HG03439 (cell line): ENCODE measurements around the gene NEK11.
"Not testable (repeated sequence)": the region's sequence is repeated elsewhere in the genome, so short reads cannot be mapped to it uniquely, and the experiment has no call there.

Experiments
- ATAC-seq: cut with Tn5 transposase; IDR thresholded peaks from one replicate; pipeline ENCODE4 v1.9.1; 2021; ENCODE audit warnings: mild to moderate bottlenecking, moderate library complexity; ENCODE audit not compliant: unreplicated experiment

NEK11 gene

DNA sequence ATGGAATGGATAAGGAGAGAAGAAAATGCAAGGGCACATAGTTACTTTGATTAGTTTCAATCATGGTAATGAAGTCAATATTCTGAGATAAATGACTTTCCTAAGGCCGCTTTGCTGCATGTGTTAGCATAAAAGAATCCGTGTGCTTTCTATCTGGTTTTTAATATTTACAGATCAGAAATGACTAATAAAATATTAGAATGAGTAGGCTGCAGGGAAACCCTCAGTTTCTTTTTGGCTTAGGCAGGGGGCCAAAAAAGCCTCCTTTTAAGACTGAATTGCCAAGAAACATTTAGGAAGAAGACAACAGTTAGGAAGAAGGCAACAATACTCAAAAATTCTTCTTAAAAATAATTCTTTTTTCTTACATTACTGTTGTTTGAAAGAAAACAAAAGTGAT lies 11.6 kb downstream of the NEK11 start:
- no peak for ATAC-seq

- ATAC-seq = not testable (repeated sequence)
Measured at GRCh38 chr3:131042271-131042985, 15.8 kb downstream of the NEK11 start.

DNA sequence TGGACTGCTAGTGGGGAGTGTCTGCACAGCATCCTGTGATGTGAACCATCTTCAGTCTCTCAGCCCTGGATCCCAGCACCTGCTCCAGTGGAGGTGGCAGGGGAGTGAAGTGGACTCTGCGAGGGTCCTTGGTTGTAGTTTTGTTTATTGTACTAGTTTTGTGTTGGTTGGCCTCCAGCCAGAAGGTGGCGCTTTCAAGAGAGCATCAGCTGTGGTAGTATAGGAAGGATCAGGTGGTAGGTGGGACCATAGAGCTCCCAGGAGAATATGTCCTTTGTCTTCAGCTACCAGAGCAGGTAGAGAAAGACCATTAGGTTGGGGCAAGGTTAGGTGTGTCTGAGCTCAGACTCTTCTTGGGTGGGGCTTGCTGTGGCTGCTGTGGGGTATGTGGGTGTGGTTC lies 20.9 kb downstream of the NEK11 start:
- no peak for ATAC-seq

DNA sequence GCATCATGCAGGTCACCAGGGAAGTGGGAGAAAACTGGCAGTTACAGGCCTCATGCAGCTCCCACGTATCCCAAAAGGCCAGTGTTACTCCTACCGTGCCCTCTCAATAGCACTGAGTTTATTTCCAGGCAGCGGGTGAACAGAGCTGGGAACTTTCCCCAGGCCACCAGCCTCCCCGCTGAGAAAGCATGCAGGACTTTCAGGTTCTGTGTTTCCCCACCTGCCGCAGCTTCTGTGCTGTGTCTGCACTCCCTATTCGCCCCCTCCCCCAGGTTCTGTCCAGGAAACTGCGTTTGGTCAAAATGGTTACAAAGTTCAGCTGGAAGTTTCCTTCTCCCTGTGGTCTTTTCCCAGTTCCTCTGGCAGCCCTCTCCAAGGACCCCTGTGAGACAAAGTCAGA lies 21.4 kb downstream of the NEK11 start:
- no peak for ATAC-seq

GRCh38 chr3:131050001-131050400 lies 23.3 kb downstream of the NEK11 start:
- no peak for ATAC-seq

DNA sequence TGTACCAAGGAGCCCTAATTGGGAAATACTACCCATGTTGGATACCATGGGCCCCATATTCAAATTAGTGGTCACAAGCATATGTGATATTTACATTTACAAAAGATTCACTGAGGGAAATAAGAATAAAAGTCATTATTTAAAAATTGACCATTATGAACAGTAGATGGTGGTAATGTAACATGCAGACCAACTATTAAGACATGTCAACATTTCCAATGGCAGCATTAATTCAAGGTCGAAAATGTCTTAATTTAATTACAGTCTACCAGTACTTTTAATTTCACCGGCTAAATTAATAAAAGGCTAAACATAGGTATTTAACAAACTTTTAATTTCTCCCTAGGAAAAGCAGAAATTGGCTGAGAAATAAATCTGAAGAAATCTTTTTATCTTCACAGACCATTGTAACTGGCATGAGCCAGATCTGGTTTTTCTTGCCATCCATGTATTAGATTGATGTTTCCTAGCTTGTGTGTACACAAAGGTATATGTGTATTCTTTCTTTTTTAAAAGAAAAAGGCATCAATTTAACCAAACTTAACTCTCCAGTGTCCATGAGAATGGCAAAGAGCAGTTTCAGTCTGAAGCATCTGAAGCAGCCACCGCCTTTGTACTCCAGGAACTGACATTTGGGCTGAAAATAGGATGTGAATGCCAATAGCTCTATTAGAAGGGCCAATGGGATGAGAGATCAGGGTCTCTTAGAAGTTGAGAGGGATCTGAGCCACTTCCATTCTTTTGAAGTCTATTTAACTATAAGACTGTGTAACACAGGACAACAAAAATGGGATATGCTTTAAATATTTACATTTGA lies 26.6 kb downstream of the NEK11 start:
- no peak for ATAC-seq

- ATAC-seq = no peak
Measured at GRCh38 chr3:131067983-131068382, 41.3 kb downstream of the NEK11 start.

- no peak for ATAC-seq
Measured at GRCh38 chr3:131072099-131072559, 45.5 kb downstream of the NEK11 start.

- ATAC-seq = no peak
Measured at GRCh38 chr3:131072845-131073244, 46.2 kb downstream of the NEK11 start.

DNA sequence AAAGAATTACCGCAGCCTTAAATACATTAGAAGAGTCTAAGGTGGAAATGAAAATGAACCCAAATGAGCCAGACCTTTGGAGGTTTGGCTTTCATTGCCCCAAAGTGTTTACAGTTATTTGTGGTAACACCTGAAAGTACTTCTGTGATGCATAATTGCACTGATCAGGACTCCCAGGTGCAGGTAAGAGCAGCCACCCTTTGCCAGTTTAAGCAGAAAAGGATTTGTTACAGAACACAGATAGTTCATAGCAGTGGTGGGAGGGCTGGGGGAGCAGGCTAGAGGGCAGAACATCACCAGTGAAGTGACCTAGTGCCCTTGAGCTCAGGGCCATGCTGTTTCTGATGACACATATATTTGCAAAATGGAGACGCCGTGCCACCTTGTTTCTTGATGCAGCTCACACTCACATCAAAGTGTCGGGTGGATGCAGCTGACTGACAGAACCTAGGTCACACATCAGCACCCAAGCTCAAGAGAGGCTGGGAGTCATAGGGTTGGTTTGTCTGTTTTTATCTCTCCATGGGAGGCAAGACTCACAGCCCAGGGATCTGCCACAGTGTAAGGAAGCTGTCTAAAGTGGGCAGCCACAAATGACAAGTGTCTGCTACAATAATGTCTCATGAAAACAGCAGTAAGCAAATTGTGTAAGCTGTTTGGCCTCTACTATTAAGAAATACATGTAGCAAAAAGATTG lies 49.1 kb downstream of the NEK11 start:
- ATAC-seq = peak; percentile 39

DNA sequence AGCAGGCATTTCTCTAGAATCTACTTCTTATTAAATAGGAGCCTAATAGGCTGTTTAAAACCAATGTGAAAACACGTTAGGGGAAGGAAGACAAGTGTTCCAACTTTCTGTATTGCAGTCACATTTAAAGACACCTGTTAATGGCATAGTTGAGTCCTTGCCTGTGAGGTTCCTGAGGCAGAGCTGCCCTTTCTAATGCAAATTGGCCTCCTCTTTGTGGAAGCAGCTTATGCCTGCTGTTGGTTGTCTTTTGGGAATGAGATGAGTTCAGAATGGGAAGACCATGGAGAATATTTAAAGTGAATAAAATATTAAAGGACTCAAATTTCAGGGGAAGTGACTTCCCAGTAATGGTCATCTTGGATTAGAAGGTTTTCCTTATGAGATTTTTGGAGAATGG lies 51.2 kb downstream of the NEK11 start:
- ATAC-seq = no peak

DNA sequence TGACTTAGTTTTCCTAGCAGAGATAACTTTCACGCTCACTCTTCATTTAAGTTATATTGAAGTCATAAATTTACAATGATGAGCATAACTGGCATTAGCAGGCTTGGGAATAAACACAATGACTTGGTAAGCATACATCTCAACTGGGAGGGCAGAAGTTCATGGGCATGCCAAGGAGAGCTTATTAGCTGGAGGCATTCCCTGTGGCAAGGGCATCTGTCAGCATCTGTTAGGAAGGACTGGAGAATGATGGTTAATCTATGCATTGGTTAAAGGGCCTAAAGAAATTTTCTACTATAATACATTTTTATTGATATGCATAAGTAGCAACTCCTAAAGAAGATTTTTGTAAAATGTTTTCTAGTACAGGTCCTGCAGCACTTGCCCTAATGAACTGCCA lies 52.4 kb downstream of the NEK11 start:
- ATAC-seq = no peak

GRCh38 chr3:131081224-131081623 lies 54.5 kb downstream of the NEK11 start:
- no peak for ATAC-seq

DNA sequence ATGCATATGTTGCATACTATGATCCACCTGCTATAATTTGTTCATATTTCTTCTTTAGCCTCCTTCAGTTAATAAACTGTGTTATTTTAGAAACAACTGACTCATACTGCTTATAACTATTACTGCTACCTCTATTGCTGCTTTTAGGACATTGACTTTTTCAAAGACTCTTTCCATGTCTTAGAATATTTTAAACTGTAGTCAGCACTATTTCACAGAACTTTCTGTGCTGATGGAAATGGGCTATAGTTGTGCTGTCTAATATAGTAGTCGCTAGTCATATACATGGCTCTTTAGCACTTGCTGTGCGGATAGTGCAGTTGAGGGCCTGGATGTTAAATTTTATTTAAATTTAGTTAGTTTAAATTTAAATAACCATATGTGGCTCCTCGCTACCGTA lies 55.6 kb downstream of the NEK11 start:
- no peak for ATAC-seq

DNA sequence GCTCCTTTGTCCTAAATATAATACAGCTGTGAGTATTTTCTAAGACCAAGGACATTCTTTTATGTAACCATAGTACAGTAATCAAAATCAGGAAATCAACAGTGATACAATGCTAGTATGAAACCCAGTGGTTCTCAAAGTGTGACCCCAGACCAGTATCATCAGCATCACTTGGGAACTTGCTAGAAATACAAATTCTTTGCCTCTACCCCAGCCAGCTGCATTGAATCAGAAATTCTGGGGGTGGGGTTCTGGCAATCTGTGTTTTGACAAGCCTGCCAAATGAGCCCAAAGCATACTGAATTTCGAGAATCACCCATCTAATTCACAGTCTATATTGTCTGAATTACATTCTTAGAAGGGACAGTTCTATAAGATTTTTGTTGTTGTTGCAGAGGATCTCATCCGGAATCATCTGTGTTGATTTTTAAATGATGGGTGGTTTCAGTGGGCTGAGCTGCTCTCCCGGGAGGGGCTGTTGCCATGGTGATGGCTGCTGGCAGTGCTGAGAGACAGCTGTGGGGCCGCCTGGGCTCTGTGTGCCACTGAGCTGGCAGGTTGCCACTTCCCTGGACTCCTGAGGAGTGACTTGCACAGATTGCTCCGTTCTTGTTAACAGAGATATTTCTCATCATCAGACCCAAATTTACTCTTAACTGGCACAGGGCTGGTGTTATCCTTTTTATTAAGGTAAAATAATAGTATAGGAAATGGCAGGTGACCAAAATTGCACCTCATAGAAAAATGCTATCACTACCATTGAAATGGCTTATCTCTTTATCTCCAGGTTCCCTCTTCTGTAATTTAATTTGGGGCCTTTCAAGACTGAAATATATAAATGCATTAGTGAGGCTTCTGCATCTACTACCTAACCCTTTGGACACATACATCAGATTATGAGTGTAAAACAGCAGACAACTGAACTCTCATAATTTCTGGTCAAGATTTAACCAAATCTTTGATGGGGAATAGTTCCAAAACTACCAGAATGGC lies 56.5 kb downstream of the NEK11 start:
- no peak for ATAC-seq

GRCh38 chr3:131091768-131092167 lies 65.1 kb downstream of the NEK11 start:
- no peak for ATAC-seq

DNA sequence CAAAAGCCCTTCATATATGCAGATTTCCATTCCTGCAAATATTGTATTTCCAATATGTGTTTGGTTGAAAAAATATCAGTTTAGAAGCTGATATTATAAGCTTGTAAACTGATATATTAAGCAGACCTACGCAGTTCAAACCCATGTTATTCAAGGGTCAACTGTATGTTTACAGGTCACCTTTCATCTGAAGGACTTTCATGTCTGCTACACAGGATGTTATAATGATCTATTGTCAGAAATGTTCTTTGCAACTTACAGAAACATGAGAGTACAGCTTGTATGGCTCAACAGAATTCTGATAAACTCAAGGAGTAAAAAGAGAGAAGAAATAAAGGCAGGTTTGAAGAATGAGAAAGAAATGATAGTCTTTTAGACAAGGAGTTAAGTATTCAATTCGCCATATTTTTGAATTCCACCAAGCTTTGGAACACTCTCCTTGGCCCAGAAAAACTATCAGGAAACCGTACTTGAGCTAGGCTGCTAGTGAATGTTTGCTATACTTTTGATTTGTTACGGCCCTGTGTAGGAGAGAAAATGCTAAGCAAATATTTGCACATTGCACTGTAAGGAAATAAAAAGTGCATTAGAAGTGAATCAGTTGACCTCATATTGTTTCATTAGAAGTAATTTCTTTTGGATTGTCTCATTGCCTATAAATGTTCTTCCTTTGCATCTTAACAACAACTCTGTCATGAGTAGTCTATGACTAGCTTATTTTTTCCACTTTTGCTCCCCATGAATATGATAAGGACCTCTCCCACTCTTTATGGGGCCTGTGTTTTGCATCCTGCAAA lies 81.2 kb downstream of the NEK11 start:
- ATAC-seq = no peak

DNA sequence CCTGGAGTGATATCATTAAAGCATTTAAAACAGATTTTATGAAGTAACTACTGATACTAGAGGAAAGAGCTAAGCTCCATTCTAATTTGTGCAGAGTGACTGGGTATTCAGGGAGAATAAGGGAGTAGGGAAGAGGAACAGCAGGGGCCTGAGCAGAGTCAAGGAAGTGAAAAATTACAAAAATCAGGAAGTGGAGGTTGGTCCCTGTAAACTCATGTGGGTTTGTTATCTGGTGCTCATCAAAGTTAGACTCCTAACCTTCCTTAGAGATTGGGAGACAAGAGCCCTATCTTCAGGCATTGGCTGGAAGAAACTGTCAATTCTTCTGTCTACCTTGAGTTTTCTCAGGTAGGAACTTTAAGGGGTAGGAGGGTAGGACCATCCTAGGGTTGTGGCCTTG lies 82.5 kb downstream of the NEK11 start:
- no peak for ATAC-seq

DNA sequence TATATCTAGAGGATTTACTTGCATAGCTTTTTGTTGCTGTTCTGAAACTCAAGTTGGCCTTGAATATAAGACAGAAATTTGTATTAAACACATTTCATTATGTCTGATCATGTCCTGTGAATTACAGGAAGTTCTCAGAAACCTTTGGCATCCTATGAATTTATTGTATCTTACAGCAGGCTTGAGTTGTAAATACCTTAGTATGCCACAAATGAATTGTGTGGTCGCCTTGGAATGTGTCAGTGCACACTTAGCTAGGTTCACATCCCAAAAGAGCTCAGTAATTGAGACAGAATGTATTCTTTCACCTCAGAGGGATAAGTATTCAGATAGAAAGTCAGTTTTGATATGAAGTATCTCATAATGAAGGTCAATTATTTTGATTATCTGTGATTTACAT lies 83.4 kb downstream of the NEK11 start:
- ATAC-seq = no peak

DNA sequence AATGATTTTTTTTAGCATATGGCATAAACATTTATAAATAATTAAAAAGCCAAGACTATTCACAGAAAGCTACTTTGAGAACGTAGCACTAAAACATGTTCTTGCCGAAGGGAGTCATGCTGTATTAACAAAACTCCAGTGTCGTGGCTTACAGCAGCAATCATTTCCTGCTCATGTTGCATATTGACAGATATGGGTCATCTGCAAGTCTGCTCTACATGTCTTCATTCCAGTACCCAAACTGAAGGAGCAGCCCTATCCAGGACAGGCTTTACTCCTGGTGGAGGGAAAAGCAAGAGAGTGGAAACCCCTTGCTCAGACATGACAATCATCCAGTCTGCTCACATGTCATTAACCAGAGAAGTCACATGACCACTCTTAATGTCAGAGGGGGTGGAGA lies 87.6 kb downstream of the NEK11 start:
- ATAC-seq = no peak
